OCI-LY1 (cell line): ENCODE data around the gene METAP1D.

Experiments used
- EZH2 ChIP-seq: fragments of 200-600 bp; sonication (generic), shearing (Covaris generic); IDR thresholded peaks from 2 replicates; pipeline ENCODE4 v1.8.0; 2017; ENCODE audit warnings: borderline replicate concordance, mixed run types, mild to moderate bottlenecking, antibody characterized with exemption, low read length, moderate library complexity, mixed read lengths
- TF ChIP-seq, protein P1 (sequence below): fragments of 200-600 bp; sonication (generic), shearing (Covaris generic); IDR thresholded peaks from 2 replicates; pipeline ENCODE4 v1.5.1; 2017; ENCODE audit warnings: mild to moderate bottlenecking, antibody characterized with exemption, low read length, moderate library complexity, mixed read lengths

GRCh38 chr2:171958475-171958874 is 41.3 kb upstream of the METAP1D start:
- TF ChIP-seq, protein P1, sequence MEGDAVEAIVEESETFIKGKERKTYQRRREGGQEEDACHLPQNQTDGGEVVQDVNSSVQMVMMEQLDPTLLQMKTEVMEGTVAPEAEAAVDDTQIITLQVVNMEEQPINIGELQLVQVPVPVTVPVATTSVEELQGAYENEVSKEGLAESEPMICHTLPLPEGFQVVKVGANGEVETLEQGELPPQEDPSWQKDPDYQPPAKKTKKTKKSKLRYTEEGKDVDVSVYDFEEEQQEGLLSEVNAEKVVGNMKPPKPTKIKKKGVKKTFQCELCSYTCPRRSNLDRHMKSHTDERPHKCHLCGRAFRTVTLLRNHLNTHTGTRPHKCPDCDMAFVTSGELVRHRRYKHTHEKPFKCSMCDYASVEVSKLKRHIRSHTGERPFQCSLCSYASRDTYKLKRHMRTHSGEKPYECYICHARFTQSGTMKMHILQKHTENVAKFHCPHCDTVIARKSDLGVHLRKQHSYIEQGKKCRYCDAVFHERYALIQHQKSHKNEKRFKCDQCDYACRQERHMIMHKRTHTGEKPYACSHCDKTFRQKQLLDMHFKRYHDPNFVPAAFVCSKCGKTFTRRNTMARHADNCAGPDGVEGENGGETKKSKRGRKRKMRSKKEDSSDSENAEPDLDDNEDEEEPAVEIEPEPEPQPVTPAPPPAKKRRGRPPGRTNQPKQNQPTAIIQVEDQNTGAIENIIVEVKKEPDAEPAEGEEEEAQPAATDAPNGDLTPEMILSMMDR: no peak
- no peak for TF ChIP-seq EZH2
